OCI-LY1 (cell line): ENCODE results near the gene PRKCH.

ENCODE experiments used
- H2AFZ ChIP-seq: fragments of 200-600 bp; sonication (generic), shearing (Covaris generic); 2 replicates; pipeline ENCODE4 v1.6.0; 2014; ENCODE audit warnings: antibody characterized with exemption, mild to moderate bottlenecking, low read length
- H3F3A ChIP-seq: fragments of 200-600 bp; sonication (generic), shearing (Covaris generic); 2 replicates; pipeline ENCODE4 v1.6.0; 2014; ENCODE audit warnings: mild to moderate bottlenecking, antibody characterized with exemption, low read length, moderate library complexity; ENCODE audit not compliant: insufficient read depth
- H3K27ac ChIP-seq: fragments of 200-600 bp; sonication (generic); 2 replicates; pipeline ENCODE4 v1.5.1; 2014; ENCODE audit warnings: low read length, mixed run types, mild to moderate bottlenecking, low read depth; ENCODE audit not compliant: poor library complexity, severe bottlenecking
- H3K27me3 ChIP-seq: fragments of 200-600 bp; sonication (generic); 2 replicates; pipeline ENCODE4 v1.6.0; 2014; ENCODE audit warnings: antibody characterized with exemption, mild to moderate bottlenecking, low read length, moderate library complexity; ENCODE audit not compliant: insufficient read depth
- H3K36me3 ChIP-seq: fragments of 200-600 bp; sonication (generic); 2 replicates; pipeline ENCODE4 v1.6.1; 2014; ENCODE audit warnings: mild to moderate bottlenecking, antibody characterized with exemption, low read length, moderate library complexity, mixed read lengths; ENCODE audit not compliant: insufficient read depth
- H3K4me1 ChIP-seq: fragments of 200-600 bp; sonication (generic); 2 replicates; pipeline ENCODE4 v1.5.1; 2014; ENCODE audit warnings: mild to moderate bottlenecking, low read length, moderate library complexity; ENCODE audit not compliant: insufficient read depth, severe bottlenecking
- H3K4me2 ChIP-seq: fragments of 200-600 bp; sonication (generic), shearing (Covaris generic); 2 replicates; pipeline ENCODE4 v1.6.1; 2014; ENCODE audit warnings: low read length
- H3K4me3 ChIP-seq: fragments of 200-600 bp; sonication (generic); 2 replicates; pipeline ENCODE4 v1.5.1; 2014; ENCODE audit warnings: low read length, low read depth, mild to moderate bottlenecking, mixed read lengths; ENCODE audit not compliant: poor library complexity, severe bottlenecking
- H3K79me2 ChIP-seq: fragments of 200-600 bp; shearing (Covaris generic); 2 replicates; pipeline ENCODE4 v1.6.1; 2016; ENCODE audit warnings: mixed run types, low read length, mixed read lengths; ENCODE audit not compliant: insufficient read depth
- H3K9ac ChIP-seq: fragments of 200-600 bp; sonication (generic), shearing (Covaris generic); 2 replicates; pipeline ENCODE4 v1.6.1; 2014; ENCODE audit warnings: mild to moderate bottlenecking, low read length, mixed read lengths
- H3K9me2 ChIP-seq: fragments of 200-600 bp; sonication (generic), shearing (Covaris generic); 2 replicates; pipeline ENCODE4 v1.6.1; 2014; ENCODE audit warnings: low read depth, mild to moderate bottlenecking, low read length, mixed read lengths
- H3K9me3 ChIP-seq: fragments of 200-600 bp; shearing (Covaris generic); 2 replicates; pipeline ENCODE4 v1.6.1; 2014; ENCODE audit warnings: low read length, mixed read lengths
- H4K20me1 ChIP-seq: fragments of 200-600 bp; sonication (generic), shearing (Covaris generic); 2 replicates; pipeline ENCODE4 v1.6.0; 2016; ENCODE audit warnings: mild to moderate bottlenecking, low read length; ENCODE audit not compliant: insufficient read depth
- EZH2 ChIP-seq: fragments of 200-600 bp; sonication (generic), shearing (Covaris generic); IDR thresholded peaks from 2 replicates; pipeline ENCODE4 v1.8.0; 2017; ENCODE audit warnings: borderline replicate concordance, mixed run types, mild to moderate bottlenecking, antibody characterized with exemption, low read length, moderate library complexity, mixed read lengths
- TF ChIP-seq, protein P1 (sequence below): fragments of 200-600 bp; sonication (generic), shearing (Covaris generic); IDR thresholded peaks from 2 replicates; pipeline ENCODE4 v1.5.1; 2017; ENCODE audit warnings: mild to moderate bottlenecking, antibody characterized with exemption, low read length, moderate library complexity, mixed read lengths

The PRKCH gene

DNA sequence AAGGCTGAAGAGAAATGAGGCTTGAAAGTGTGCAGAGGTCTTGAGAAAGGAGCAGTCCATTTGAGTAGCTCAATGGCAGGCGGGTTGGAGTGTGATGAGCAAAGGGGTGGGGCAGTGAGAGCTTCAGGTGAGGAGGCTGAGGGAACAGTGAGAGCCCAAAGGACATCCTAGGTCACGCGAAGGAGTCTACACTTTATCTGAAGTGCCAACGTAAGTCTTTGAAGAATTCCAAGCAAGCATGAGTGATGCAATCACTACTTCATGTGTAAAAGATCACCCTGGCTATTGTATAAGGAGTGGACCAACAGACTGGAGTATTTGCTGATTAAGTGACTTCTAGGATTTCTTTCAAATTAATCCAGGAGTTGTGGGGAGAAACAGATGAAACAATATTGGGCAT is 214.1 kb downstream of the PRKCH start:
- no peak overlapping the region for H3K27ac ChIP-seq
- no peak overlapping the region for H3K4me2 ChIP-seq
- no peaks in the 10 kb centered on the region for H3K36me3 ChIP-seq
- no peaks in the 10 kb centered on the region for H3K79me2 ChIP-seq
- no peak for TF ChIP-seq EZH2
- TF ChIP-seq, protein P1, sequence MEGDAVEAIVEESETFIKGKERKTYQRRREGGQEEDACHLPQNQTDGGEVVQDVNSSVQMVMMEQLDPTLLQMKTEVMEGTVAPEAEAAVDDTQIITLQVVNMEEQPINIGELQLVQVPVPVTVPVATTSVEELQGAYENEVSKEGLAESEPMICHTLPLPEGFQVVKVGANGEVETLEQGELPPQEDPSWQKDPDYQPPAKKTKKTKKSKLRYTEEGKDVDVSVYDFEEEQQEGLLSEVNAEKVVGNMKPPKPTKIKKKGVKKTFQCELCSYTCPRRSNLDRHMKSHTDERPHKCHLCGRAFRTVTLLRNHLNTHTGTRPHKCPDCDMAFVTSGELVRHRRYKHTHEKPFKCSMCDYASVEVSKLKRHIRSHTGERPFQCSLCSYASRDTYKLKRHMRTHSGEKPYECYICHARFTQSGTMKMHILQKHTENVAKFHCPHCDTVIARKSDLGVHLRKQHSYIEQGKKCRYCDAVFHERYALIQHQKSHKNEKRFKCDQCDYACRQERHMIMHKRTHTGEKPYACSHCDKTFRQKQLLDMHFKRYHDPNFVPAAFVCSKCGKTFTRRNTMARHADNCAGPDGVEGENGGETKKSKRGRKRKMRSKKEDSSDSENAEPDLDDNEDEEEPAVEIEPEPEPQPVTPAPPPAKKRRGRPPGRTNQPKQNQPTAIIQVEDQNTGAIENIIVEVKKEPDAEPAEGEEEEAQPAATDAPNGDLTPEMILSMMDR, result no peak
- H3K4me3 ChIP-seq, result no peak overlapping the region
- peaks cover 29% of the 10 kb centered on the region for H3K4me1 ChIP-seq
- H3K9me2 ChIP-seq, result no peaks in the 10 kb centered on the region
- no peaks in the 10 kb centered on the region for H3K9me3 ChIP-seq
- H2AFZ ChIP-seq, result no peak overlapping the region
- H4K20me1 ChIP-seq, result no peaks in the 10 kb centered on the region
- no peaks in the 10 kb centered on the region for H3K27me3 ChIP-seq
- no peak overlapping the region for H3K9ac ChIP-seq
- H3F3A ChIP-seq, result no peaks in the 10 kb centered on the region

DNA sequence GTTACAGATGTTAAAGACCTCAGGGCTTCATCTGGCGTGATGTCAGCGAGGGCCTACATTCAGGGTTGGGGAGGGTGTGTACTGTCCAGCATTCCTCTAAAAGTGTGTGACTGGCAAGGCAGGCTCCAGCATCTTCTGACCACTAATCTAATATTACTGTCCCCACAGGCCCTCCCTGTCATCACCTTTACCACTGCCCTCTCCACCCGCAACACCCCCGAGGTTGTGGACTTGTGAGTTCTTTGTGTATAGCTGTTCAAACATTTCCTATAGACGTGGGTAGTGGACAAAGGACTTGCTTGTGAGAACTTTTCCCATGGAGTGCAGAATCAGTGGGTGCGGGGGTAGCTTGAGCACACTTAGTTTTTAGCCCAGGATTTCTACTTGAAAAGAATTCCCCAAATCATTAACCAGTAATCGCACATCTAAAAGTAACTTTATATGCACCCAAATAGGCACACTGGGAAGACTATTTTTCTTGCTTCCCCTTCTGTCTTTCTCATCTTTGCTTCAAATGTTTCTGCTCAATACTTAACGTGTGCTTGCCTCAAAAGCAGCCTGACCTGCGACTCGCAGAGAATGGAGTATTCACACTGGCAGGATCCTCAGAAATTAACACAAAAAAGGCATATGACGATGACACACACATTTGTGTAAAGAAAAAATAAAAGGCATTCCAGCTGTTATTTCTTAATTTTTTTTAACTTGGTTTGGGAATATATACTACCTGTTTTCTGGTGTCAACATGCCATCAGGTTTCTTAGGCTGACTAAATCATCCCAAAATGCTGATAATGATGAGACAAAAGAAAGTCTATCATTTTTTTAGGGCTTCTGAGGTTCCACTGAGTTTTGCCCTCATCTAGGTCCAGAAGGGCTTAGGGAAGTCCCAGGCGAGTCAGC is 215.5 kb downstream of the PRKCH start:
- H4K20me1 ChIP-seq, result no peaks in the 10 kb centered on the region
- no peak overlapping the region for H3K4me2 ChIP-seq
- no peaks in the 10 kb centered on the region for H3K9me2 ChIP-seq
- no peaks in the 10 kb centered on the region for H3K27me3 ChIP-seq
- no peaks in the 10 kb centered on the region for H3K9me3 ChIP-seq
- H3K79me2 ChIP-seq, result no peaks in the 10 kb centered on the region
- no peak overlapping the region for H3K9ac ChIP-seq
- no peak overlapping the region for H2AFZ ChIP-seq
- H3K27ac ChIP-seq, result no peak overlapping the region
- H3K36me3 ChIP-seq, result no peaks in the 10 kb centered on the region
- peaks cover 23% of the 10 kb centered on the region for H3K4me1 ChIP-seq
- TF ChIP-seq, protein P1, result no peak
- TF ChIP-seq EZH2, result no peak
- no peak overlapping the region for H3K4me3 ChIP-seq
- no peaks in the 10 kb centered on the region for H3F3A ChIP-seq

DNA sequence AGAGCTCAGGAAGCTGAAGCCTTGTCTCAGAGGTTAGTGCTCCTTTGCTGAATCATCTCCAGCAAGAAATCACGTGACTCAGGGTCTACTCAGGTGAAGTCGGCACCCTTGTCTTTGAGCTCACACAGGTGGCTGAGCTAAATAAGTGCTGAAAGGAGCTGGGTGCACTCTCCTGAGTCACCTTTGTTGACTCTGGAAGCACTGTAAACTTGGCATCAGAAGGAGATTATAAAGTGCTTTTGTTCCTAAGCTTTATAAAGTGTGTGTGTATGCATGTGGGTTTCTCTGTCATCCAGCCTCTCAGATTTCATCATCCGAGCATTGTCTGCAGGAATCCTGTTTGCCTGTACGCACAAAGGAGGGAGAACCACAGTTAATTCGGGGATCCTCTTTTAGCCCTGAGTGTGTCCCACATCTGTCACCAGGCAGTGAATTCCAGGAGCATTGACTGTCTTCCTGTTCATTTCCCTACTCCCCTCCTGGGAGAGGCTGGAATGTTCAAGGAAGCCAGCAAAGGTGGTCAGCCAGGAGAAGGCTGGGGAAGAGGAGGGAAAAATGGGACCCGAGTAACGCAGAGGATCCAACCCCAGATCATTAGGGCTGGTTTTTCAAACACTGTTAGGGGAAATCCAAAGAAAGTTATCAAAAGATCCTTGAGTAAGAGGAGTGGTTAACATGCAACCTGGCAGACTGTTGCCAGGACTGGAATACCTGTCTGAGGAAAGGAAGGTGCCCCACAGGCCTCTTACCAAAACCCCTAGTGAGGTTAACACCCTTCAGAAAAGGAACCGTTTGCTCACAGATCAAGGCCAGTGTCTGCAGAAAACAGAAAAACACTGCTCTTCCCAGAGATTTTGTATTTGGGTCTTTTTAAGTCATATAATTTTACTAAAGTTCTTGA is 216.4 kb downstream of the PRKCH start:
- Histone ChIP-seq H3K4me1 (peaks cover 14% of the 10 kb centered on the region), H3K27me3 (no peaks in the 10 kb centered on the region), H3K9me2 (no peaks in the 10 kb centered on the region), H3K9me3 (no peaks in the 10 kb centered on the region), H3K4me2 (no peak overlapping the region), H3K36me3 (no peaks in the 10 kb centered on the region), H3K9ac (no peak overlapping the region), H3F3A (no peaks in the 10 kb centered on the region), H4K20me1 (no peaks in the 10 kb centered on the region), H2AFZ (no peak overlapping the region), H3K79me2 (no peaks in the 10 kb centered on the region), H3K4me3 (no peak overlapping the region), H3K27ac (no peak overlapping the region)
- TF ChIP-seq EZH2, result no peak
- TF ChIP-seq, protein P1, result no peak
